ELR (cell line): Measurements from ENCODE around the gene STX19.
"Not testable (repeated sequence)": the region's sequence is repeated elsewhere in the genome, so short reads cannot be mapped to it uniquely, and the experiment has no call there.

ENCODE experiments used
- DNase-seq: peaks from one replicate; pipeline ENCODE4 v3.0.0-alpha.2; 2015; ENCODE audit warnings: low read depth

The STX19 gene

DNA sequence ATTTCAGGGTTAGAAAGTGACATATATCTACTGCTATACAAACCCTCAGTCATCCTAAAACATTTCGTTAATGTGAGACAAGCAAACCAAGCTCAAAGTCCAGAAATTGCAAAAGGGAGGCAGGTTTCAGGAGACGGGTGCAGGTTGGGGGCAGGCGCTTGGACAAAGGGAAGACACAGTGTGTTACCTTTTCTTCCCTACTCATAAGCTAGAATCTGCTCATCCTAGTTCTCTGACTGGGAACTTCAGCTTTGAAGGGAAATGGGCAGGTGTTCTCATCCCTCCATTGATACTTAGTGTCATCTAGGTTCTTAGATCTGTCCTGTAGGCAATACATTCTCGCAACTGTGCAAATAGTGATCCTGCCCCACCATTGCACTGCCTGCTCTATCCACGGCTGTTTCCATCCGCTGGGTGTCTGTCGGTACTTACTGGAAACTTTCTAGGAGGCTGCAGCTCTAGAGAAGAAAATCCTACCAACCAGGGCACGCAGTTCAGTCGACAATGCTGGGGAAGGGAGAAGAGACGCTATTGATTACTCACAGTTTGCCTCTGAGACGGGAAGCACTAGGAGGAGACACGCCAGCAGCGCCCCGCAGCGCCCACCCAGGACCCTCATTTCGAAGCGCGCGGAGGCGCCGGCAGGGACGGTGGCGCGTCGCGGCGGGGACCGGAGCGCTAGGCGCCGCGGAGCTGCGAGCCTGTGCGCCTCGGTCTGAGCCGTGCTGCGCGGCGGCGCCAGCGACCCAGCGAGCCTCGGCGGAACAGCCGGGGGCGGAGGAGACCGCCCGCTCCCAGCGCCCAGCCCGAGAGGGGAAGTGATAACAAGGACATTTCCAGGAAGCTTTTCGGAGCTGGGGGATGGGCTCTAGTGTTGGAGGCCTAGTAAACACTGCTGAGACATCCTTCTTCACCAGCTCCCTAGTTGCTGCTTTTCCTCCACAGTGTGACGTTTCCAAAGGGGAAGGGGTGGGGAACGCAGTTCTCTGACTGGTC is 55.0 kb downstream of the STX19 start, which contains the start of gene PROS1:
TSS of gene PROS1 (minus strand) at position 766 of the 996 bp plus-strand sequence. CDS start at position 619, 147 bp downstream.
- DNase-seq = peak; percentile 71

DNA sequence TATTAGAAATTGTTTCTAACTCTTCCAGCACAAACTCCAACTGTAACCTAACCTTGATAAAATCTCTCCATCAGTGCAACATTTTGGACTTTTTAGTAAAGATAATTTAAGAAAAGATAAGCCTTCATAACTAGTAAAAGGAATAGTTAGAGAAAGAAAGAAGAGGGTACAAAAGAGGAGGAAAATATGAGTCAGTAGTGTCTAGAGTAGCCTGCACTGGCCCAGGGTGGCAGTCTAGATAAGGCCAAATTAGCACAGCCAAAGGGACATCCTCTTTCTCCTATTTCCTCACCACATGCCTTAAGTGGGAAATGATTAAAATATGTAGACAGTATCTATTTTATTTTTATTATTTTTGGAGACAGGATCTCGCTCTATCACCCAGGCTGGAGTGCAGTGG is 58.4 kb downstream of the STX19 start:
- DNase-seq = no peak

DNA sequence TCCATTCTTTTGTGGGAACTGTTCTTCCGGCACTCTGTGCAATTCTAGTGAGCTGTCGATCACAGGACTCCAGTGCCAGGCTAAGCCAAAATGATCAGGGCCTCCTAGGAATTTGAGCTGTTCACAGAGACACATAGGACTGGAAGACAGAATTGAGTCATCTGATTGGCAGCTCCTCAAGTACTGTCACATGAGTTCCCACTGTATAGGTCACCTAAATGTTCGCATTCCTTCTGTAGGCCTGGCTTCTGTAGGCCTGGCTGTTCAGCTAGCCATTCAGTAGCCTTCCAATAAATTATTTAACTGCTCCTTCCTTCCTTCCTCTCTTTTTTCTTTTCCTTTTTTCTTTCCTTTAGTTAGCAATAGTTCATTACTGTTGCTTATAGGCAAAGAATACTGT is 59.0 kb downstream of the STX19 start:
- DNase-seq = peak; percentile 22

GRCh38 chr3:93965106-93965505 is 63.3 kb downstream of the STX19 start:
- DNase-seq = not testable (repeated sequence)
